Lung microvascular endothelial cell (primary cell): ENCODE measurements around the gene RNF40. TPM values are rescaled to one million over a fixed set of nuclear protein-coding genes. Genes with fewer than 3 reads are reported as not detected.
"Not testable (repeated sequence)": the region's sequence is repeated elsewhere in the genome, so short reads cannot be mapped to it uniquely, and the experiment has no call there.

Experiments used
- DNase-seq, 2 donors: peaks; one replicate each; pipeline versions ENCODE4 v3.0.0 to v3.0.0-alpha.2; 2010; ENCODE audit warnings: low read depth in 2 of 2
- total RNA-seq: library from RNA; depleted of rRNA; stranded (reverse); fragments of >200 nt; gene quantifications from 2 replicates; pipeline ENCODE4 v1.2.1, GENCODE V29; 2014

RNF40 gene
- total RNA-seq, 1 donor from 2014 or later, result 42.5 TPM

- DNase-seq, result no peak
These were observed 18.4 kb downstream of the RNF40 start for GRCh38 chr16:30780549-30780948.

GRCh38 chr16:30782486-30783279 is 20.6 kb downstream of the RNF40 start:
- DNase-seq, result no peak

GRCh38 chr16:30783280-30784109 is 21.4 kb downstream of the RNF40 start:
- DNase-seq, result no peak

- DNase-seq, result no peak
These were observed 22.1 kb downstream of the RNF40 start for GRCh38 chr16:30784215-30784614.

GRCh38 chr16:30785126-30786106 is 23.3 kb downstream of the RNF40 start:
- no peak for DNase-seq

- DNase-seq, result peak; percentile 57 to 63
These were observed 24.2 kb downstream of the RNF40 start for GRCh38 chr16:30786115-30786935.

- DNase-seq, result peak; percentile 61 to 64
These were observed 25.0 kb downstream of the RNF40 start, which contains the start of gene ZNF629 for GRCh38 chr16:30786936-30787612. TSS of gene ZNF629 (minus strand) at chr16:30787205. CDS start at chr16:30784482, 2,723 bp downstream.

- peak in 1 of 2 donors; percentile 44 for DNase-seq
These were observed 25.7 kb downstream of the RNF40 start for GRCh38 chr16:30787613-30788378.

GRCh38 chr16:30793508-30794069 is 31.5 kb downstream of the RNF40 start:
- DNase-seq, result no peak

- no peak for DNase-seq
These were observed 32.5 kb downstream of the RNF40 start for GRCh38 chr16:30794634-30795033.

GRCh38 chr16:30797670-30798309 is 35.7 kb downstream of the RNF40 start:
- DNase-seq, result no peak

GRCh38 chr16:30802936-30803335 is 40.8 kb downstream of the RNF40 start:
- no peak for DNase-seq

- peak; percentile 10 to 19 for DNase-seq
These were observed 42.9 kb downstream of the RNF40 start for GRCh38 chr16:30805056-30805369.

GRCh38 chr16:30805370-30806169 is 43.4 kb downstream of the RNF40 start:
- peak; percentile 74 to 80 for DNase-seq

GRCh38 chr16:30808146-30808545 is 46.0 kb downstream of the RNF40 start:
- no peak for DNase-seq

- not testable (repeated sequence) for DNase-seq
These were observed 46.8 kb downstream of the RNF40 start for GRCh38 chr16:30808890-30809426.

- not testable (repeated sequence) for DNase-seq
These were observed 47.6 kb downstream of the RNF40 start for GRCh38 chr16:30809675-30810074.
